GM21717 (cell line): ENCODE measurements around the gene ARL15.
"Not testable (repeated sequence)": the region's sequence is repeated elsewhere in the genome, so short reads cannot be mapped to it uniquely, and the experiment has no call there.

Experiments used
- ATAC-seq: cut with Tn5 transposase; IDR thresholded peaks from one replicate; pipeline ENCODE4 v1.9.1; 2021; ENCODE audit warnings: mild to moderate bottlenecking, moderate library complexity; ENCODE audit not compliant: unreplicated experiment

ARL15 gene

DNA sequence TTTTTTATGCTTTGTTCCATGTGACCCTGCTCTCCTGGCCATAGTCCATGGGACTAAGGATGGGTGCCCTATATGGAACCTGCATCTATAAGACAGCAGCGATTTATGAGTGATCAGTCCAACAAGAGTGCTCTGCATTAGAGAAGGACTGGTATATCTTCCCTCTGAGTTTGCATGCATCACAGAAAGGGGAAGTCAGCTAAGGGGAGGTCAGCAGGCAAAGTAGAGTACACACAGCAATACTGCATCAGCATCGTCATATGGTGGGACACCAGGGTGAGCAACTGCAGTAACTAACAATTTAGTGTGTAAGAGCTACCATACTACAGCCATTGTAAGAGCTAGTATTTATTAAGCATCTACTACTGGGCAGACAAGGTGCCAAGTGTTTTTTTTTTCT, 438.6 kb downstream of the ARL15 start:
- no peak for ATAC-seq

DNA sequence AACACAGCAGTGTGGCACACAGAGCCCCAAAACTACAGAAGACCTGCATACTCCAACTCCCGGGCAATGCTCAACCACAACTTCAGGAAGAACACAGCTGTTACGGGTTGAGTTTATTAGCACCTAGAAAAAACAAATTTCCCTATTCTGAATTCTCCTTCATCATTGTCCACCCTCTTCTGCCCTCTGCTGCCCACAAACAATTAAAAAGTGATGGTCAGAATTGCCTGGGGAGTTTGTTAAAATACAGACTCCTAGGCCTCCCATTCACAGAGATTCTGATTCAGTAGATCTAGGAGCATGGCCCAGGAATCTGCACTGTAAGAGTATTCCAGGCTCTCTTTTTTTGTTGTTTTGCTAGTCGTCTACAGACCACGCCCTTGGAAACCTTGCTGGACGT, 439.3 kb downstream of the ARL15 start:
- ATAC-seq = no peak

DNA sequence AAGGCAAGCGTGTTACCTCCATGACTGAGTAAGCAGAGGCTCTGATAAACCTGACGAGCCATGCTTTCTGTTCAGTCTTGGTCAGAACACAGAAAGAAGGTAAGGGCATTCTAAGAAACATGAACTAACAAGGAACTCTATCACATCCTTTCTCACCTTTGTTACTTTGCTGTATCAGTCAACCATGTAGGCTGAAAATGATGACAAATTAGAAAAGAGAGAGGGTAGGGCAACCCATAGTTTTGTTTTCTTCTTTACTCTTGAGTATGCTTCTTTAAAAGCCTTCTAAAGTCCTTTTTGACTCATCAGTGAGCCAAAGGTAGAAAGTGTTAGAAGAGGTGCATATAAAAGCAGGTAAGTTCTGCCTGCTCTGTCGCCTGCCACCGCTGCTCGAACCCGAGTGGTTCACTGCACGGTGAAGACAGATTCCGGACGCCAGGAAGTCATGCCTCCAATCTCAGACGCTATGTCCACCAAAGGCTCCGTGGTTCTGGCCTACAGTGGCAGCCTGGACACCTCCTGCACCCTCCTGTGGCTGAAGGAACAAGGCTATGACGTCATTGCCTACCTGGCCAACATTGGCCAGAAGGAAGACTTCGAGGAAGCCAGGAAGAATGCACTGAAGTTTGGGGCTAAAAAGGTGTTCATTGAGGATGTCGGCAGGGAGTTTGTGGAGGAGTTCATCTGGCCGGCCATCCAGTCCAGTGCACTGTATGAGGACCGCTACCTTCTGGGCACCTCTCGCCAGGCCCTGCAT, 451.5 kb downstream of the ARL15 start:
- ATAC-seq = no peak

GRCh38 chr5:53856506-53856905, 453.9 kb downstream of the ARL15 start:
- ATAC-seq = no peak

- not testable (repeated sequence) for ATAC-seq
Measured at GRCh38 chr5:53836851-53837430, 473.4 kb downstream of the ARL15 start.

DNA sequence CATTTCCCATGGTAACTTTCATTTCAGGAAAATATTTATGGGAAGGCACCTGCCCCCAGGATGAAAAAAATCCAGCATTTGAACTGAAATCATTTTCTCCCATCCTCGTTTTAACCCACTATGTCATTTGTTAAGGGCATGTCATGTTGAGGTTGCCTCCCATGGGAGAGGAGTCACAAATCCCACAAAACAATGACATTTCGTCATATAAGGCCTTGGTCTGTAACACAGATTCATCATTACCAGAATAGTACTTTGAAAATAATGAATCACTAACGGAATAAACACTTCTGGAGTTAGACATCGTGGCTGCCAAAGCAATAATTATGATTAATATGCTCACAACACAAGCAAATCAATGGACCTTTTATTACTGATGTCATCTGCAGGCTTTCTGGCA, 475.9 kb downstream of the ARL15 start:
- no peak for ATAC-seq
